ENCODE results near the gene MLLT6.
"Not testable (repeated sequence)": the region's sequence is repeated elsewhere in the genome, so short reads cannot be mapped to it uniquely, and the experiment has no call there.

Gene MLLT6

GRCh38 chr17:38725066-38725465, 20.0 kb downstream of the MLLT6 start:
- no peak overlapping the region for H3K4me3 ChIP-seq (ENCODE audit: low read depth, low read length)

DNA sequence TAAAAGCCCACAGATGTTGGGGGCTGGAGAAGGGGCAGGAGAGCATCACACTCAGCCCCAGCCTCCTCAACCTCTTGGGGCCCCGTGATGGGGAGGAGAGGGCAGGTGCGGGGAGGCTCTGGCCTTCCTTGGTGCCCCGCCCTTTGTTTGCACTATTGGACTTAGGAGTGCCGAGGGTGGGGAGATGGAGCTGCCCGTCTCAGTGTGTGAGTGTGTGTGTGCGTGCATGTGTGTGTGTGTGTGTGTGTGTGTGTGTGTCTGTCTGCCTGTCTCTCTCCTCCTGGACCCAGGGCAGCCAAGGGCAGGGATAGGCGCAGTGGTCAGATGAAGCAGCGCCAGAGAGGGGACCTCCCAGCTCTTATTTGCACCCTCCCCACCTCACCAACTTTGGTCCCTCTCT, 21.1 kb downstream of the MLLT6 start:
- not testable (repeated sequence) for H3K4me3 ChIP-seq (ENCODE audit: low read depth, low read length)

- H3K4me3 ChIP-seq (ENCODE audit: low read depth, low read length) = no peak overlapping the region
These were observed 22.7 kb downstream of the MLLT6 start for GRCh38 chr17:38727736-38728135.

GRCh38 chr17:38728290-38728831, 23.3 kb downstream of the MLLT6 start:
- H3K4me3 ChIP-seq (ENCODE audit: low read depth, low read length) = no peak overlapping the region

DNA sequence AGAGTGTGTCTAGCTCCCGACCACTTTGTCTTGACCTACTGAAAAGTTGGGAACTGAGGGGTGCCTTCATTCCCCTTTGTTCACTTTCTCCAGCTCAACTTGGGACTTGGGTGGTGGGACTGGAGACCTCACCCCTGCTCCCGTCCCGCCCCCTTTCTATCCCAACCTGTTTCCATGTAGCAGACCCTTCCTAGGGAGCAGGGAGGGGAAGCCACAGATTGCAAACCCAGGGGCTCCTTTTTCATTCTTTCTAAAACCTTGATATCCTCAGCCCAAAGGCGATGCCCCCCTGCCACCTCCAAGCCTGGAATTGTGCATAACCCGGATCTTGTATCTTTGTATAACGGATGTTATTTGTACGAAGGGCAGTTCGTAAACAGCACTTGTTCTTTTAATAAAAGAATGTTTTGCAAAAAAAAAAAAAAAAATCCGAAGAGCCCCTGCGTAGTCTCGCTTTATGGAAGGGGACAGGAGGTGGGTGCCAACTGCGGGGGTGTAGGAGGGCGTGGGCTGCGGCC, 24.4 kb downstream of the MLLT6 start:
- peak overlapping the region; percentile 45 for H3K4me3 ChIP-seq (ENCODE audit: low read depth, low read length)

DNA sequence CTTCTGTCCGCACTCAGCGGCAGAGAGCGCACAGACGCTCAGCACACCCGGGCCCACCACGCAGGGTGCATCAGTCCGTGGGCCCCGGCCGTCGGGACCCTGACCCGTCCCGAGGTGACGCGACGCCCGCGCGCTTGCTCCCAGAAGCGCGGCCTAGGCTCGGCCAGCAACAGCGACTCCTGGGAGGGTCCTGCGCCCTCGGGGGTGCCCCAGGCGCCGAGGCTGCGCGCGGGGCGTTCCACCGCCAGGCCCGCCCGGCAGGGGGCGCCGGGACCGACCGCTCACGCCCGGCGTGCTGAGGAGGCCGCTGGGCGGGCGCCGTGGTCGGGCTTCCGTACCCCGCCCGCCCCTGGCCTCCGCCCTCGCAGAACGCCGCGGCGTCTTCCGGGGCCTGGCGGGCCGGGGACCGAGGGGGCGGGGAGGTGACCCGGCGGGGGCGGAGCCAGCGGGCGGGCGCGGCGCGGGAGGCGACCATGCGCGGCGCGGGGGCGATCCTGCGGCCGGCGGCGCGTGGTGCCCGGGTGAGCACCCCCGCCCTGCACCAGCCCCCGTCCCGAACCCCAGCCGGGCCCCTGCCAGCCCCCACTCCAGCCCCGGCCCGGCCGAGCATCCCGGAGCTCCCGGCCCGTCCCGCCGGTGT, 24.9 kb downstream of the MLLT6 start, which contains the start of gene CISD3:
Gene CISD3 (plus strand): TSS at position 456 of the 640 bp plus-strand sequence. CDS start 18 bp downstream, at position 474.
- peak within 1 kb of the TSS; percentile 69 for H3K4me3 ChIP-seq (ENCODE audit: low read depth, low read length)

DNA sequence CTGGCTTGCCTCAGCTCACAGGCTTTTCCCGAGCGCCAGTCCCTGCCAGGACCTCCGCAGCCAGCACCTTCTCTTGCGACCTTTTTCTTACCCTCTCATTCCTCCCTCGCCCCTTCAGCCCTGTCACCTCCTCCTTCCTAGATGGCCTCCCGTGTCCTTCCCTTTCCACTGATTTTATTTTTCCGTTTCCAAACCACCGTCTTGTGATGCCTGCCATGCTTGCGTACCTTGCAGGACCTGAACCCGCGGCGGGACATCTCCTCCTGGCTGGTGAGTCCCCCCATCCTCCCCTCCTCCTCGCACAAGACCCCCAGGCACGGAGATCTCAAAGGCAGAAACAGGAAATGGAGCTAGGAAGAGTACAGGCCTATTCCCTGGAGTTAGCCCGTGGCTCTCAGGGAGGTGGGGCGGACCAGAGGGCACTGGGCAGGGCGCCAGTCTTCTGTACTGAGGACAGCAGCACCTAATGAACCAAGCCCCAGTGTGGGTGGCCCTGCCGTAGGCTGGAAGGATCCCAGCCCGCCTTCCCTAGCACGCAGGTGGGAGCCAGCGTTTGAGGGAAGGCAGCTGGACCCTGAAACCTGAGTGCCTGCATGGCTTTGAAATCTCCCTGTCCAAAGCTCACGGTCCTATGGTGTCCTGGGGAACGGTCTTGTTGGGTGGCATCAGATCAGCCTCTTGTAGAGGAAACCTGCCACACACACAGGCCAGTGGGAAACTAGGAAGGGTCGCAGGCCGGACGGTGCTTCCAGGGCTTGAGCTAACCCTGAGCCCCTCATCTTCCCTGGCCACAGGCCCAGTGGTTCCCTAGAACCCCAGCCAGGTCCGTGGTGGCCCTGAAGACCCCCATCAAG, 25.7 kb downstream of the MLLT6 start:
- peak overlapping the region; percentile 69 for H3K4me3 ChIP-seq (ENCODE audit: low read depth, low read length)

DNA sequence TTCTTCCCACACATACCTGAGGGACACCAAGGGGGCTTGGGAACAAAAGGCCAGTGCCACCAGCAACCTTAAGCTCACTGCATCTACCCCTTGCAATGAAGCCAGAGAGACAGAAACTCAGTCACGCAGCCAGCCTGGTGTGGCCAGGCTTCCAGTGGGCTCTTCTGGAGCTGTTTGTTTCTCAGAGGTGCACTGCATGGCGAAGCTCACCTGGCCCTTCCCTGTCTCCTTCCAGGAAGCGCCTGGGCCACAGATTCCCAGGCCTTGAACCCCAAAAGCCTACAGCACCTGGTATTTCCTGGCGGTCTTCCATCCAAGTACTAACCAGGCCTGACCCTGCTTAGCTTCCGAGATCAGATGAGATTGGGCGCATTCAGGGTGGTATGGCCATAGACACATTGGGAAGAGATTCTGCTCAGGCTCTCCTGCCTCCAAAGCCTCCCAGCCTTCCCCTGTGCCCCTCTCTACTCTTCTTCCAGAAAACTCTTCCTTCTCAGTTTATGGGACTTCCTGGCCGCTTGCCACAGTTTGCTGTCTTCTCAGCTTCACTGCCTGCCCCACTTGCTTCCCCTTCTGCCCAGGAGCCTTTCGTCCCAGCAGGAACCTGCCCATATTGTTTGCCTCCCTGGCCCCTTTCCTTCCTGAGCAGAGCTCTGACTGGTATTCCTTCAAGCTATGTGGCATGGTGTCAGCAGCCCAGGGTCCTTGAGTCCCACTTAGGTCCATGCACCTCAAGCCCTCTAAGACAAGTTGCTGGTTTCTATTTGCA, 26.6 kb downstream of the MLLT6 start:
- no peak overlapping the region for H3K4me3 ChIP-seq (ENCODE audit: low read depth, low read length)

GRCh38 chr17:38732376-38733281, 27.6 kb downstream of the MLLT6 start:
- no peak overlapping the region for H3K4me3 ChIP-seq (ENCODE audit: low read depth, low read length)

DNA sequence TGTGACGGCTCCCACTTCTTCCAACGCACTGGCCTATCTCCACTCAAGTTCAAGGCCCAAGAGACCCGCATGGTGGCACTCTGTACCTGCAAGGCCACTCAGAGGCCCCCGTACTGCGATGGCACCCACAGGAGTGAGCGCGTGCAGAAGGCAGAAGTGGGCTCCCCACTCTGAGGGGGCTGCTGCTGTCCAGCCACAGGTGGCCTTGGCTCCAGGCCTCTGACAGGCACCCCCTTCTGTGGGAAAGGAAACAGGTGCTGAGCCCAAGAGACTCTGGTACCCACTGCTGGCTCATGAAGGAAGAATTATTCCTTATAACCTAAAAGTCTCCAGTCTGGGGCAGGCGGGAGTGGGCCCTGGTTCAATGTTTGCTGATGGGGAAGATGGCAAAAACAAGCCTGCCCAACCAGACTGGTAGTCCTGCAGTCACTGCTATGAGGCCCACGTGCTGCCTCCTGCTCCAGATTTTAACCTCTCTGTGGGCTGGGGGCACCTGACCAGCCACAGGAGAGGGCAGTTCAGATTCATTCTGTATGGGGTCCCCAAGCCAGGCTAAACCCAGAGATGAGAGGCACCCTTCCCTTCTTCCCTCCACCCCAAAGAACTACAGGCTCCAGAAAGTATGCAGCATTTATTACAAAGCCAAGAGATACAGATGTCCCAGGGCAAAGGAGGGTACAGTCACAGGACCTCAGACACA, 28.4 kb downstream of the MLLT6 start:
- no peak overlapping the region for H3K4me3 ChIP-seq (ENCODE audit: low read depth, low read length)

DNA sequence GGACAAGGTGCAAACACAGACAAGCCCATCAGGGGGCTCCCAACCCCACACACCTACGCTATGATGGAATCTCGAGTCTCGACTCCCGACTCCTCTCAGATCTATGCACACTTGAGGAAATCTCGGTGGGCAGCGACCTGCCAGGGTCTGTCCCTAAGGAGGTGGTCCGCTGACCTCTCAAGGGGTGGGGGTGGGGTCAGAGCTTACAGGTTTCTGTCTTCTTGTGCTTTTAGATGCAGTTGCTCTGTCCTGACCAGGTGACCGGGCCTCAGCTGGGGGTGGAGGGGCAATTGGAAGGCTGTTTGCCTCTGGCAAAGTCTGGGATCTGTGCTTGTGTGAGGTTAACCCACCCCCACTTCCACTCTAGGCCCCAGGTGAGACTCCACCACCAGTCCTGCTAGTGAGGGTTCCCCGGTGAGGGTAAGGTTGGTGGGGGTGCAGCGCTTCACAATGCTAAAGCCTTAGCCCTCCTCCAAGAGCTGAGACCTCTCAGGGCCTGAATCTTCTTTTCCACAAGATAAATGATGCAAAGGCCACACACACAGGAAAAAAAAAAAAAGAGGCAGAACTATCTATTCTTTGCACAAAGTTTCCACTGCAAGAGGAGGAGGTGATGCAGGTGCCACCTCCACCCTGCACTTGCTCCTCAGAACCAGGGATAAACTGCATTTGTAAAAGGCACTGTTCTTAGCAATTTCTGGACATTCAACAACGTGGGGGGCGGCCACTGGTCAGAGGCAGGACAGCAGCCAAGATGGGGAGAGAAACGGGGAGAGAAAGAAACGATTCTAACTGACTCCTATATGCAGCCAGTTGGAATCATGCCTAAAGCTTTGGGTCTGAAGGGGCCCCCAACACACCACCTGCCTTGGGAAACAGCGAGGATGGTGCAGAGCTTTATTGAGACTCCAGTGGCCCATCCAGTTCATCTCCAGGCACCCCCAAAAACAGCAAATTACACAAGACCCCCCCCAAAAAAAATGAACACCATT, 29.2 kb downstream of the MLLT6 start:
- H3K4me3 ChIP-seq (ENCODE audit: low read depth, low read length) = no peak overlapping the region

DNA sequence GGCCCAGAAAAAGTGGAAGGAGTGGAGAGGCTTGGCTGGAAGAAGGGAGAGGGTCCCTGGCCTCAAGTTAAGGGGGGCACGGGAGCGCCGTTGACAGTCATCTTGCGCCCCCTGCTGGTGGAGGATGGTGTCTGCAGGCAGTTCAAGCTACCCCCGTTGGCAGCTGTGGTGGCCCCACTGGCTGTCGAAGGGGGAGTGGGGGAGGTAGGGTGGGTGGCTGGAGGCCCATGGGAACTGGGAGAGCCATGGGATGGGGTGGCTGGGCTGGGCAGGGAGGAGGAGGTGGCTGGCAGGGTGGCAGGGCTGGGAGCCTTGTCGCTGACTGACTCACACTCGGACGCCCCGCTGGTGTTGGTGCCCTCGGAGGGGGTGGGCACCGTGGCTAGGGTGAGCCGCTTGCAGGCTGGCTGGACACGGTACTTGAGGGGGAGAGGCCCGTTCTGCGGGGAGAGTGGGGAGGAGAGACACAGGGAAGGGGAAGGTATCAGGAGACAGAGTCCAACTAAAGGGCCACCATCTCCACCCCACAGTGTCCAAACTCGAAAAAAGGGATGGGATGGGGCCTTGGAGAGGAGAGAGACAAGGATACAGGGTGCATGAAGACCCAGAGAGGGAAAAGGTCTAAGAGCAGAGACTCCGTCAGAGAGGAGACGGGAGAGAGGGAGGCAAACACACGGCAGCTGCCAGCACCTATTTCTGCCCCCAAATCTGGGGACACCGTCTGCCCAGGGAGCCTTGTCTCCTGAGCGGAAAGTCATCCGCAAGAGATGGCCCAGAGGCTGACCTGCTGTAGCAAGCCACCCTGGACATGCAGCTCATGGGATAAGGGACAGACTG, 30.3 kb downstream of the MLLT6 start:
- H3K4me3 ChIP-seq (ENCODE audit: low read depth, low read length) = no peak overlapping the region

DNA sequence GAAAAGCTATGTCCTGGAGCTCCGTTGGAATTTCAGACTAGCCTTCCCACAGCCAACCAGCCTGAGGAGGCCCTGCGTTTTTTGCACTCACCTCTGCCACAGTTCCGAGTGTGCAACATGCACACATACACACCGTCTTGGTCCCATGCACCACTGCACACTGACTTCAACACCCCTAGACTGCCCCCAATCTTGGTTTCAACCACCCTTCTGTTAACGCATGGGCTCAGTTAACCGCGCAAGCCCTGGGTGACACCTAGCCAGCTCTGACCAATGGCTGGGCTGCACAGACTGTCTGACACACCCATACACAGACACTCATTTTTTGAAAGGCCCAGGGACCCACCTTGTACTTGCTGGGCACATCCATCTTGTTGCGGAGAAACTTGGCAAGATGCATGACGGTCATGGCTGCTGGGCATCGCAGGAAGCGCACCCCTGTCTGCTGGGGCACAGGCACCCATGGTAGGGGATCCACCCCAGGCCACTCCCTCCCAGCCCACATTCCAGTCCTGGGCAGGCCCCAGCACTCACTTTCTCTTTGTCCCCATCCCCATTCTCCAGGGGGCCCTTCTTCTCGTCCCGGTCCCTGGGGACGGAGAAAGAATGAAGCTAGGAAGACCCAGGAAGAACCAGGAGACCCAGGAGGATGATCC, 33.1 kb downstream of the MLLT6 start:
- H3K4me3 ChIP-seq (ENCODE audit: low read depth, low read length) = no peak overlapping the region

- H3K4me3 ChIP-seq (ENCODE audit: low read depth, low read length) = no peak overlapping the region
These were observed 33.6 kb downstream of the MLLT6 start for GRCh38 chr17:38738686-38739085.

DNA sequence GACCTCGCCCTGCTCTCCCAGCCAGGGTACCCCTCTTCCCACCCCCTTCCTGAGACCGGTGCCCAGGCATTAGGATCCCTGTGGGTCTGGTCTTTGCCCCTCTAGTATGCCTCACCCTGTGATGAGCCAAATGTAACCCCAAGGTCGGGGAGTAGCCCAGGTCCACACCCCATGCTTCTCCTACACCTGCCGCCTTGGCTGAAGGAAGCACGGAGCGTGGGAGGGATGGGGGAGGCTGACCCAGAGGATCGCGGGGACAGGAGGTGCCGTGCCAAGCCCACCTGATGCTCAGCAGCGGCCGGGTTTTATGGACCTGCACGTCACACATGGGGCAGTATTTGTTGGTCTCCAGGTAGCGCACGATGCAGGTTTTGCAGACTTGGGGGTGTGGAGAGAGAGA, 34.2 kb downstream of the MLLT6 start:
- no peak overlapping the region for H3K4me3 ChIP-seq (ENCODE audit: low read depth, low read length)

DNA sequence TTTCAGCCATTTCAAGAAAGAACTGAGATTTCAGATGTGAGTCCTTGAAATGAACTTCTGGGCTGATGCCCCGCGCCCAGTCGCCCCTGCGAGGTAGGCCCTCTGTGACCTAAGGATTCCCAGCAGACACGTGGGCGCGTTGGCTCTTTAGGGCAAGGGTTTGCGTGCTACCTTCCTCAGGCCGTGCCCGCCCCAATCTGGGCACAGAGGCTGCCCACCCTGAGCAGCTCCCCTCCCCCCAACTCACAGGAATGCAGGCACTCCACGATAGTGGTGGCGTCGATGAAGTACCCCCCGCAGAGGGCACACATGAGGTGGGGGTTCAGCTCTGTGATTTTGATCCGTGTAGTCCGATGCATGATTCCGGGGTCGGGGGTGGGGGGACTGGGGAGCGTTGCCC, 35.0 kb downstream of the MLLT6 start:
- no peak overlapping the region for H3K4me3 ChIP-seq (ENCODE audit: low read depth, low read length)

- no peak overlapping the region for H3K4me3 ChIP-seq (ENCODE audit: low read depth, low read length)
These were observed 35.7 kb downstream of the MLLT6 start for GRCh38 chr17:38740806-38741205.

All from iPS-11a (cell line).